Measurements from ENCODE around the gene NUP205.
A peak's percentile ranks its signal among the peaks of the same experiment; 100 is the strongest.

NUP205 gene

DNA sequence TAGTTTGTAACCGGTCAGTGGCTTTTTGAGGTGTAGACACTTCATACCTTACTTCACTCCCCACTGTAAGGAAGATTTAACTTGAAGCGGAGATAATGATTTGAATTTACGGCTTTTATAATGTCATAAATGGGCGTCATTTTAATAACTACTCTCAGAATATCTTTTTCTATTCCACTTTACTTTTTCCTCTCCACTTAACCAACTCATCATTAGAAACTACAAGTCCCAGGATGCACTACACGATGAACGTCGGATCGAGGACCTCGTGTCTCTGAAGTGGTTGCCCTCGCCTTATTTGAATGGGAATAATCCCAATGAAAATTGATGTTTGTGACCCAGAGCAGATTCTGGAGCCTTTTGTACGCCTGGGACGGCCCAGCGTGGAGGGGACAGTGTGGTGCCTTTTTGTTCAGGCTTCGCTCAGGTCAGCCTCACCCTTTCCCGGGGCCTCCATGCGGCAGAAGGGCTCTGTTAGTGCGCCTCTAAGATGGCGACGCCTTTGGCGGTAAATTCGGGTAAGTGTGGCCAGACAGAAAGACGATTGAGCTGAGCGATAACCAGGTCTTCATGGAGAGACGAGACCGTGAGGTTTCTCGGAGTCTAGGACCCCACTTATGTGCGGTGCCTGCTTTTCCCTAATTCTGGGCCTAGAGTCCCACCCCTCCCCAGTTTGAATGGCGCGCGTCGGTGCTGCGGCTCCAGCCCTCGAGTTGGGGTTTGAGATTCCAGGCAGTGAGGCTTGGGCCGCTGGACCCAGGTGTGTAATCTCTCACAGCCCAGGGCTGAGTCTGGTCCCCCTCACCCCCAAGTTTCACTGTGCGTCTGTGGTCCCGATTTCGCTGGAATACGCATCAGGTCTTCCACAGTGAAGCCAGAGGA lies at the start of gene NUP205:
Gene NUP205, plus strand, starts transcription at position 463 of the 882 bp plus-strand sequence. Its CDS starts 28 bp downstream, at position 491.
- Histone ChIP-seq H3K4me1 (peaks cover 29 to 57% (median 35%) of the 10 kb centered on the region in 10 experiments), H3K4me3 (peak within 1 kb of the TSS; percentile 77 to 98 (median 90)), H3K9me3 (replicated peaks in 1 of 11) (no peaks in the 10 kb centered on the region), H3K27me3 (no peaks in the 10 kb centered on the region), H3K27ac (peak within 1 kb of the TSS; percentile 94 to 99 (median 97)), H3K36me3 (peaks cover 0 to 35% (median 11%) of the 10 kb centered on the region in 11 experiments; a peak in 10 of 22 replicates), H3K4me2 (peak within 1 kb of the TSS; percentile 68 to 89 (median 84)), H4K20me1 (peaks cover 0 to 42% (median 26%) of the 10 kb centered on the region in 11 experiments; a peak in 15 of 22 replicates), H3K9ac (peak within 1 kb of the TSS; percentile 93 to 99 (median 97))
- TF ChIP-seq Cebpa-rat (IDR thresholded peaks at IDR 0.05) = no peak

DNA sequence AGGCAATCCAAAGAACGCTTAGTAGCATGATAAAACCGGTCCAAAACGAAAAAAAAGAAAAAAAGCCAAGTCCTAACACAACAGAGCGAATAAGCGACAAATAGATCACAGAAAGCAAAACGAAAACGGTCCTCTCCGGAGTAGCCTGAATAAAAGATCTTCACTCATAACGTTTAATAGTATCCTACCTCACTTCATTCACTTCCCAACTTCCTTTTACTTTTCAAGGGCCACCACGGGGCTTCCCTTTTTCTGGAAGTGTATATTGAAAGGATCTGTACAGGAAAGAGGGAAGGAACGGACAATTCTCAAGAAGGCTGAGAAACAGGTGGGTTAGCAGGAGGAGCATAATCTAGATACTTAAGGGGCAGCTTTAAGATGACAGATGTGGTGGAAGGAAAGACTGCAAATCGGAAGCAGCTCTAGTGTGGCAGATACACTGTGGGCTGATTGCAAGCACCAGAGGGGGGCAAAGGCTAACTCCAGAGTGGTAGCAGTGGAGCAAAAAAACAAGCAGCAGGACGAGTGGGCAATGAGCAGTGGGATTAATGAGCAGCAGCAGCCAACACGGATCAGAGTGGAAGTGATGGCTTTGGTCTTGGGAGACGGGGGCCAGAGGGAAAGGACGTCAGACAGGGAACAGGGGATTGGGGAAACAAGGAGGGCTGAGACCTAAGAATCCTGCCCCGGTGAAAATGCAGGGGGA lies 48.7 kb upstream of the NUP205 start:
- Histone ChIP-seq H4K20me1 (peaks cover 8 to 55% (median 40%) of the 10 kb centered on the region in 11 experiments; a peak in 18 of 22 replicates), H3K27ac (peak overlapping the region; percentile 87 to 97 (median 94)), H3K9ac (peak overlapping the region; percentile 91 to 99 (median 98)), H3K9me3 (replicated peaks in 1 of 11) (0 out of 22 replicates have a peak, but pooled peaks cover 0 to 4% (median 0%) of the 10 kb centered on the region in 11 experiments), H3K4me1 (peaks cover 8 to 32% (median 24%) of the 10 kb centered on the region in 10 experiments), H3K36me3 (peaks cover 4 to 10% (median 8%) of the 10 kb centered on the region in 11 experiments; a peak in 16 of 22 replicates), H3K4me3 (peak overlapping the region; percentile 80 to 100 (median 88)), H3K27me3 (no peaks in the 10 kb centered on the region), H3K4me2 (peak overlapping the region; percentile 76 to 98 (median 91))
- TF ChIP-seq Cebpa-rat (IDR thresholded peaks at IDR 0.05) = no peak

- Histone ChIP-seq H3K4me2 (peak overlapping the region; percentile 76 to 98 (median 91)), H4K20me1 (peaks cover 8 to 50% (median 40%) of the 10 kb centered on the region in 11 experiments; a peak in 18 of 22 replicates), H3K9ac (peak overlapping the region; percentile 91 to 99 (median 98)), H3K4me3 (peak overlapping the region; percentile 80 to 100 (median 88)), H3K4me1 (peaks cover 8 to 32% (median 24%) of the 10 kb centered on the region in 10 experiments), H3K9me3 (replicated peaks in 1 of 11) (0 out of 22 replicates have a peak, but pooled peaks cover 0 to 4% (median 0%) of the 10 kb centered on the region in 11 experiments), H3K27ac (peak overlapping the region; percentile 87 to 97 (median 94)), H3K36me3 (peaks cover 4 to 10% (median 8%) of the 10 kb centered on the region in 11 experiments; a peak in 16 of 22 replicates), H3K27me3 (no peaks in the 10 kb centered on the region)
- no peak for TF ChIP-seq Cebpa-rat (IDR thresholded peaks at IDR 0.05)
Measured at GRCh38 chr7:135509589-135509838, 48.2 kb upstream of the NUP205 start.

- Histone ChIP-seq H3K4me1 (peaks cover 8 to 32% (median 24%) of the 10 kb centered on the region in 10 experiments), H3K9me3 (replicated peaks in 1 of 11) (0 out of 22 replicates have a peak, but pooled peaks cover 0 to 4% (median 0%) of the 10 kb centered on the region in 11 experiments), H3K27ac (peak within 1 kb of the TSS; percentile 87 to 97 (median 94)), H3K27me3 (no peaks in the 10 kb centered on the region), H3K4me3 (peak within 1 kb of the TSS; percentile 80 to 100 (median 88)), H3K36me3 (peaks cover 3 to 6% (median 4%) of the 10 kb centered on the region in 11 experiments; a peak in 15 of 22 replicates), H4K20me1 (peaks cover 8 to 45% (median 39%) of the 10 kb centered on the region in 11 experiments; a peak in 18 of 22 replicates), H3K4me2 (peak within 1 kb of the TSS; percentile 81 to 98 (median 93)), H3K9ac (peak within 1 kb of the TSS; percentile 91 to 99 (median 98))
- no peak for TF ChIP-seq Cebpa-rat (IDR thresholded peaks at IDR 0.05)
Measured at GRCh38 chr7:135509839-135510591, 47.7 kb upstream of the NUP205 start, which contains the start of gene CNOT4. CNOT4 (minus strand) TSS chr7:135510102; CDS start chr7:135438331, 71,771 bp downstream.

DNA sequence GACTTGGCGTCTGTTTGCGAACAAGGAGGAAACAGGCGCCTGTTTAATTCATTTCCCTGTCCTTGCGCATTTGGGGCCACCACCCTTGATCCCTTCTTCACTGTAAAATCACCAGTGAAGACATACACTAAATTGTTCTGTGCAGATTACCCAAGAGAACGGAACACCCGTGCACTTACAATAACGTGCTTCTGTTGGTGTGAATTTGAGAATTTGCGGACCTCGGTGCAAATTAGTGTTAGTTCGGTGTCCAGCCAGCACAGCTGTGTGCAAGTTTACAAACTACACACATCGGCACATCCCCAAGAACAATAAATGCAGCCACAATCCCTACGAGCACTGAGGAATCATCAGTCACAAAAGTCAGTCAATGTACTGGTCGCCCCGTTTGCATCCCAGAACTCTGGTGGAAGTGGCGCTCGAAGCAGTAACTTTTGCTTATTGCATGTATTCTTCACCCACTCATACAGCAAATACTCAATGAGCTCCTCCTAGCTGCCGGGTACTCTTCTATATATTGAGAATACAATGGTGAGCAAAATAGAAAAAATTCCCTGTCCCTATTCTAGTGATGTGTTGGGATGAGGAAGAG lies 47.0 kb upstream of the NUP205 start:
- Histone ChIP-seq H3K4me3 (peak overlapping the region; percentile 80 to 100 (median 88)), H3K27me3 (no peaks in the 10 kb centered on the region), H3K4me2 (peak overlapping the region; percentile 81 to 98 (median 87)), H3K9me3 (replicated peaks in 1 of 11) (no peaks in the 10 kb centered on the region), H3K36me3 (no peaks in the 10 kb centered on the region), H3K27ac (peak overlapping the region in 10 of 11 experiments; percentile 19 to 97 (median 64); a peak in 18 of 22 replicates), H4K20me1 (peaks cover 8 to 39% (median 32%) of the 10 kb centered on the region in 11 experiments; a peak in 18 of 22 replicates), H3K4me1 (peaks cover 8 to 32% (median 24%) of the 10 kb centered on the region in 10 experiments), H3K9ac (peak overlapping the region; percentile 55 to 99 (median 98); a peak in 21 of 22 replicates)
- no peak for TF ChIP-seq Cebpa-rat (IDR thresholded peaks at IDR 0.05)

DNA sequence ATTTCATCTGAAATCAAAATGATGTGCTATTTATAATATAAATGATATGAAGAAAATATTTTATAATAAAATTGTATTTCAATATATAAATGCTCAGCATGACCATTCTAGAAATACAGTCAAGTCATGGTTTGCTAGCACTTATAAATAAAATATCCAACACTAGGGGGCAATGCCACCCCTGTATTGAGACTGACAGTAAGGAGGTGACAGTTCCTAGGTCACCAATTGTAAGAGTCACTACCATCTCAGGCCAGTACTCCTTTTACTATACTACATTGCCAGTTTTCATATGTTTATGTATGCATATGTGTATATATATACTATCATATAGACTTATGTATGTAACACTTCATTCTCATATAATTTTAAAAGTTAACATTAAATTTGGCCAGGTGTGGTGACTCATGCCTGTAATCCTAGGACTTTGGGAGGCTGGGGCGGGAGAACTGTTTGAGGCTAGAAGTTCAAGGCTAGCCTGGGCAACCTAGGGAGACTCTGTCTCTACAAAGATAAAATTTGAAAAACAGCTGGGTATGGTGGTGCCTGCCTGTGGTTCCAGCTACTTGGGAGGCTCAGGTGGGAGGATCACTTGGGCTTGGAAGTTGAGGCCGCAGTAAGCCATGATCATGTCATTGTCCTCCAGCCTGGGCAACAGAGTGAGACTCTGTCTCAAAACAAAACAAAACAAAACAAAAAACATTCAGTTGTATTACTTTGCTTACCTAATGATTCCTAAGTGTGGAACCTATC lies 45.4 kb upstream of the NUP205 start:
- peaks cover 8 to 23% (median 20%) of the 10 kb centered on the region in 11 experiments; a peak in 18 of 22 replicates for H4K20me1 ChIP-seq
- H3K9ac ChIP-seq = no peak overlapping the region
- no peaks in the 10 kb centered on the region for H3K36me3 ChIP-seq
- no peaks in the 10 kb centered on the region for H3K27me3 ChIP-seq
- peak overlapping the region in 1 of 11 experiments; percentile 67; a peak in 2 of 22 replicates for H3K27ac ChIP-seq
- no peaks in the 10 kb centered on the region for H3K9me3 ChIP-seq (replicated peaks in 1 of 11)
- no peak overlapping the region for H3K4me3 ChIP-seq
- H3K4me2 ChIP-seq = no peak overlapping the region
- no peak for TF ChIP-seq Cebpa-rat (IDR thresholded peaks at IDR 0.05)
- peaks cover 8 to 21% (median 18%) of the 10 kb centered on the region in 10 experiments for H3K4me1 ChIP-seq

DNA sequence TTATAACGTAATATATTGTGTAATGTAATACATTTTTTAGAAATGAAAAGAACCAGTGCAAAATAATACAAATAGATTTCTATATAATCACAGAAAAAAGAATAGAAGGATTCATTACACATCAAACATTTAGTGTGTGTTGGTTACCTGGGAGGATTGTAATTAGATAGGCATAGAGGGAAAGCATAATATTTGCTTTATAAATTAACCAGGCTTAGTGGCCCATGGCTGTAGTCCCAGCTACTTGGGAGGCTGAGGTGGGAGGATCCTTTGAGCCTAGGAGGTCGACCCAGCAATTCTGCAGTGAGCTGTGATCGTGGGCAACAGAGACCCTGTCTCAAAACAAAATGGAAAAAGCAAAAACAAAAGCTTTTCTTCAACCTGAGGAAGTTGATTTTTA lies 42.9 kb upstream of the NUP205 start:
- no peak for TF ChIP-seq Cebpa-rat (IDR thresholded peaks at IDR 0.05)
- Histone ChIP-seq H3K36me3 (no peaks in the 10 kb centered on the region), H3K27ac (no peak overlapping the region), H3K4me2 (no peak overlapping the region), H4K20me1 (no peaks in the 10 kb centered on the region), H3K9me3 (replicated peaks in 1 of 11) (no peaks in the 10 kb centered on the region), H3K4me1 (peaks cover 0 to 8% (median 5%) of the 10 kb centered on the region in 10 experiments; a peak in 9 of 20 replicates), H3K9ac (no peak overlapping the region), H3K27me3 (no peaks in the 10 kb centered on the region), H3K4me3 (no peak overlapping the region)
